RWPE2 (cell line): Measurements from ENCODE around the gene GEMIN8.

ENCODE experiments used
- ATAC-seq: fragments of 200-7000 bp; cut with Tn5 transposase; 3 replicates; pipeline ENCODE4 v1.9.1; 2021; ENCODE audit warnings: low read depth
- DNase-seq: peaks from one replicate; pipeline ENCODE4 v3.0.0-alpha.2; 2020; ENCODE audit warnings: low spot score
- H3K27ac ChIP-seq: fragments of 450-650 bp; 2 replicates; pipeline ENCODE4 v1.5.1; 2017; ENCODE audit warnings: mild to moderate bottlenecking; ENCODE audit not compliant: poor library complexity, severe bottlenecking
- H3K27me3 ChIP-seq: fragments of 250-450 bp; sonication (Bioruptor Pico); 2 replicates; pipeline ENCODE4 v1.5.1; 2021; ENCODE audit warnings: mild to moderate bottlenecking, moderate library complexity; ENCODE audit not compliant: insufficient read depth, poor library complexity, severe bottlenecking
- H3K36me3 ChIP-seq: fragments of 250-450 bp; sonication (Bioruptor Pico); 2 replicates; pipeline ENCODE4 v1.5.1; 2020; ENCODE audit warnings: low read depth, mild to moderate bottlenecking, moderate library complexity
- H3K4me1 ChIP-seq: fragments of 250-450 bp; sonication (Bioruptor Pico); 2 replicates; pipeline ENCODE4 v1.5.1; 2021; ENCODE audit warnings: mild to moderate bottlenecking, moderate library complexity; ENCODE audit not compliant: insufficient read depth, poor library complexity, severe bottlenecking
- H3K4me3 ChIP-seq: fragments of 250-450 bp; sonication (Bioruptor Pico); 2 replicates; pipeline ENCODE4 v1.5.1; 2021; ENCODE audit warnings: mild to moderate bottlenecking, moderate library complexity; ENCODE audit not compliant: severe bottlenecking
- H3K9me3 ChIP-seq: fragments of 250-450 bp; sonication (Bioruptor Pico); 2 replicates; pipeline ENCODE4 v1.5.1; 2021; ENCODE audit warnings: mild to moderate bottlenecking, moderate library complexity; ENCODE audit not compliant: severe bottlenecking
- CTCF ChIP-seq: fragments of 450-650 bp; IDR thresholded peaks from one replicate; pipeline ENCODE4 v1.5.1; 2017; ENCODE audit warnings: mild to moderate bottlenecking, moderate library complexity; ENCODE audit not compliant: poor library complexity, severe bottlenecking

GEMIN8 gene

DNA sequence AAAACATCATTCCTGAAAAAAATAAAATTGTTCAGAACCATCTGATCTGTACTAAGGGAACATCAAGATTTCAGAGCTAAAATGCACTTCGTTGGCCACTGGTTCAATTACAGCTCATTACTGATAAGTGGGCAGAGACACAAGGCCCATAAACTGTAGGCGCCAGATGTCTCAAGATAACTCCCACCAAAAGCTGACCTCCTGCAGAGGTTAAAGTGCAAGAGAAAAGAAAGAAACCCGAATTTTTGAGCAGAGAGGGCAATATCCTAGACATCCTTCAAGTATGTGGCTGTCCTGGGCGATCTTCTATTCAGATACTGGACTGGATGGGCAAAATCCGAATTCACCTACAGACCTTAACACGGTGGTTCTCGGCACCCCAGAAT, 660 bp downstream of the GEMIN8 start:
- Histone ChIP-seq H3K4me3 (peak overlapping the region; percentile 45), H3K27me3 (no peaks in the 10 kb centered on the region), H3K4me1 (peaks cover 23% of the 10 kb centered on the region), H3K27ac (peak overlapping the region; percentile 70), H3K9me3 (no peaks in the 10 kb centered on the region), H3K36me3 (no peaks in the 10 kb centered on the region)
- no peak for TF ChIP-seq CTCF
- ATAC-seq: no peak
- no peak for DNase-seq

GRCh38 chrX:14028473-14028872, 1.2 kb downstream of the GEMIN8 start:
- Histone ChIP-seq H3K36me3 (no peaks in the 10 kb centered on the region), H3K27ac (peak overlapping the region; percentile 70), H3K27me3 (no peaks in the 10 kb centered on the region), H3K4me3 (peak overlapping the region; percentile 45), H3K9me3 (no peaks in the 10 kb centered on the region), H3K4me1 (peaks cover 23% of the 10 kb centered on the region)
- TF ChIP-seq CTCF: no peak
- ATAC-seq (no peak), DNase-seq (no peak)

DNA sequence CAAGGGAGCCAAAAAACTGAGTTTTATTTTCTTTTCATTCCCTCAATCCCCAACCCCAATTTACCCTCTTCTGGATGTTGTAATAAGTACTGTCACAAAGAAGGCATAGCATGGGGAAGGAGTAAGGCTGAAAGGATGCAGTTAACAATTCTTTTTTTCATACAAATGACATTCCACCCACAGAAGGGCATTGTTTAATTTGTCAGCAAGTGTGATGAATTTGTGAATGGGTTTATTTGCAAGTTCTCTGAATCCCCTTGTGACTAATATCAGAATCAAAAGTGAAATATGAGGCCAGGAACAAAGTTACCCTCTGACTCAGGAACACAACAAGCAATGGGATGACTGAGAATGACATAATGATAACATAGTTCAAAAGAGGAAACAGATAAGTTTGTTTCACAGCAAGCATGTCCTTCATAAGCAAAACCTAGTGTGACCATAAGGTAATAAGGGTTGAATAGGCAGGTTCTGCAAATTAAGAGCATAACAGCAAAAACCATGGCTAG, 2.1 kb downstream of the GEMIN8 start:
- Histone ChIP-seq H3K4me1 (peaks cover 21% of the 10 kb centered on the region), H3K9me3 (no peaks in the 10 kb centered on the region), H3K27me3 (no peaks in the 10 kb centered on the region), H3K4me3 (no peak overlapping the region), H3K36me3 (no peaks in the 10 kb centered on the region), H3K27ac (peak overlapping the region; percentile 70)
- TF ChIP-seq CTCF: no peak
- no peak for DNase-seq
- ATAC-seq: peak; percentile 35

DNA sequence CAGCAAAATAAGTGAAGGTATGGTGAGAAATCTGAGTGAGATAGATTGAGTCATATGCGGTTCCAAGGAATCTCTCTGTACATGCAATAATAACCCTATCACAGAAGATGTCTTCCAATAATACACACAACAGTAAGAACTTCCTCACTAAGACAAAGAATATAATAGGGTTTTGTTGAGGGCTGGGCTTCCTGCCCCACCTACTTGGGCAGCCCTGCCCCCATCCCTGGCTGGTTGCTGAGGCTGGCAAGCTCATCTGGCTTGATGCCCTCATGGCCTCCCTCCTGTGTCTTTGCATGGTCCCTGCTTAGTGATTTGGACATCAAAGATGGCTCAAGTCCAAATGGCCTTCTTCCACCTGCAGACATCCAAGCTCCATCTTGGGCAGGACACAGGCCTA, 2.7 kb downstream of the GEMIN8 start:
- no peaks in the 10 kb centered on the region for H3K36me3 ChIP-seq
- ATAC-seq: peak; percentile 55
- TF ChIP-seq CTCF: no peak
- DNase-seq: no peak
- H3K4me1 ChIP-seq: peaks cover 21% of the 10 kb centered on the region
- H3K27ac ChIP-seq: peak overlapping the region; percentile 70
- H3K27me3 ChIP-seq: no peaks in the 10 kb centered on the region
- no peak overlapping the region for H3K4me3 ChIP-seq
- no peaks in the 10 kb centered on the region for H3K9me3 ChIP-seq

DNA sequence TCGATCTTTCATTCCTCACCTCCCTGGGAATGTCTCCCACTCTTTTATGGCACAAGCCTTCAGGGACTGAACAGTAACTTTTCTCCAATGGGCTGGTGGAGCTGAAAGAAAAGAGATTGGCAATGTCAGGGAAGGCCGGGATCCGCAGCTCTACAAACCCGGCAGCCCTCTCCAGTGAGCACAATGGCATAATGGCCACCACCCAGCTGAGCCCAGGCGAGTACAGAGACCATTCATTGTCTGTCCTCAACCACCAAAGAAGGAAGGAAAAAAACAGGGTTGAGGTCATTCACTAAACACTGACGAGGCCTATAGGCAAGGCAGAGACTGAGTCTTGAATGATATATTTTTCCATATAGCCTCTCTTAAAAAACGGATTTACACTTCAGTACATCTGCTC, 3.6 kb downstream of the GEMIN8 start:
- H3K36me3 ChIP-seq: no peaks in the 10 kb centered on the region
- no peak overlapping the region for H3K4me3 ChIP-seq
- no peaks in the 10 kb centered on the region for H3K27me3 ChIP-seq
- ATAC-seq (no peak), DNase-seq (no peak)
- TF ChIP-seq CTCF: no peak
- H3K4me1 ChIP-seq: peaks cover 21% of the 10 kb centered on the region
- H3K27ac ChIP-seq: peak overlapping the region; percentile 70
- H3K9me3 ChIP-seq: no peaks in the 10 kb centered on the region
